Karpas-422 (cell line): Measurements from ENCODE around the gene MICAL3. TPM values are rescaled to one million over a fixed set of nuclear protein-coding genes. Genes with fewer than 3 reads are reported as not detected.
"Not testable (repeated sequence)": the region's sequence is repeated elsewhere in the genome, so short reads cannot be mapped to it uniquely, and the experiment has no call there.

Experiments used
- DNase-seq: peaks from one replicate; pipeline ENCODE4 v3.0.0-alpha.2; 2015
- H2AFZ ChIP-seq: fragments of 200-600 bp; sonication (generic); 2 replicates; pipeline ENCODE4 v1.6.1; 2014; ENCODE audit warnings: antibody characterized with exemption, low read length, mixed read lengths
- H3K27ac ChIP-seq: fragments of 200-600 bp; sonication (generic); 2 replicates; pipeline ENCODE4 v1.5.1; 2014; ENCODE audit warnings: mild to moderate bottlenecking, low read length, moderate library complexity
- H3K27me3 ChIP-seq: fragments of 200-600 bp; sonication (generic); 2 replicates; pipeline ENCODE4 v1.6.1; 2014; ENCODE audit warnings: low read length, mixed read lengths
- H3K36me3 ChIP-seq: fragments of 200-600 bp; sonication (generic); 2 replicates; pipeline ENCODE4 v1.6.1; 2014; ENCODE audit warnings: low read length, mixed read lengths; ENCODE audit not compliant: insufficient read depth
- H3K4me1 ChIP-seq: fragments of 200-600 bp; sonication (generic); 2 replicates; pipeline ENCODE4 v1.6.1; 2014; ENCODE audit warnings: mild to moderate bottlenecking, low read length, mixed read lengths
- H3K4me2 ChIP-seq: fragments of 200-600 bp; sonication (generic); 2 replicates; pipeline ENCODE4 v1.6.1; 2014; ENCODE audit warnings: low read length, low read depth, mild to moderate bottlenecking; ENCODE audit not compliant: poor library complexity, severe bottlenecking
- H3K4me3 ChIP-seq: fragments of 200-600 bp; sonication (generic); 2 replicates; pipeline ENCODE4 v1.5.1; 2014; ENCODE audit warnings: mild to moderate bottlenecking, antibody characterized with exemption, low read length, mixed read lengths
- H3K79me2 ChIP-seq: fragments of 200-600 bp; sonication (generic); 2 replicates; pipeline ENCODE4 v1.6.1; 2014; ENCODE audit warnings: mild to moderate bottlenecking, low read length, mixed read lengths
- H3K9ac ChIP-seq: fragments of 200-600 bp; sonication (generic); 2 replicates; pipeline ENCODE4 v1.6.0; 2014; ENCODE audit warnings: low read length
- H3K9me2 ChIP-seq: fragments of 200-600 bp; sonication (generic), shearing (Covaris generic); replicated peaks from 2 replicates; pipeline ENCODE4 v1.6.0; 2014; ENCODE audit warnings: mild to moderate bottlenecking, low read length, moderate library complexity; ENCODE audit not compliant: insufficient read depth
- H3K9me3 ChIP-seq: fragments of 300-700, 200-600 bp; sonication (generic); 2 replicates; pipeline ENCODE4 v1.6.1; 2014; ENCODE audit warnings: low read length, mixed read lengths
- H4K20me1 ChIP-seq: fragments of 200-600 bp; sonication (generic); 2 replicates; pipeline ENCODE4 v1.6.1; 2014; ENCODE audit warnings: mild to moderate bottlenecking, antibody characterized with exemption, low read length, low read depth; ENCODE audit not compliant: insufficient read depth
- total RNA-seq: library from RNA; depleted of rRNA; stranded (reverse); fragments of >200 nt; shearing (Covaris generic); gene quantifications from 2 replicates; pipeline ENCODE4 v1.2.3, GENCODE V29; 2014; ENCODE audit warnings: low replicate concordance

The MICAL3 gene
- total RNA-seq, 1 experiment from 2014 or later = 54.9 TPM

DNA sequence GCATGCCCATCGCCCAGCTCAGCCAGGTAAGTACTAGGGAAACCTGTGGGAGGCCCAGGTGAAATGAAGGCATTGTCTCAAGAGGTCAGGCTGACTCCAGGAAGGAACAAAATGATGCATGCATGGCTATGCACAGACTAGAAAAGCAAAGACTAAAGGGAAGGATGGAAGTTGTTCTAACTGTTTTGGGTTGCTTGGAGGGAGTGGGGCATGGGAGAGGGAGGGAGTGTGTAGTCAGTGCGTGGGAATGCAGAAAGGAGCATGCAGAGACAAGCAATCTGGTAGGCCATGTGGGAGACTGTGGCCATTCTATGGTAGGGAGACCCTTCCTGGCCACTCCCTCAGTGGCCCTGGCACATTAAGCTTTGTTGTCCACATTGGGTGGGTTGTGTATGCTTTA, 2.9 kb downstream of the MICAL3 start:
- H3K9me2 ChIP-seq = no peaks in the 10 kb centered on the region
- peak; percentile 40 for DNase-seq
- H4K20me1 ChIP-seq = no peaks in the 10 kb centered on the region
- H2AFZ ChIP-seq = no peak overlapping the region
- no peak overlapping the region for H3K4me2 ChIP-seq
- H3K9ac ChIP-seq = no peak overlapping the region
- no peaks in the 10 kb centered on the region for H3K36me3 ChIP-seq
- H3K79me2 ChIP-seq = no peaks in the 10 kb centered on the region
- no peak overlapping the region for H3K4me3 ChIP-seq
- peaks cover 24% of the 10 kb centered on the region for H3K4me1 ChIP-seq
- no peaks in the 10 kb centered on the region for H3K9me3 ChIP-seq
- H3K27me3 ChIP-seq = no peaks in the 10 kb centered on the region
- no peak overlapping the region for H3K27ac ChIP-seq

- H3K36me3 ChIP-seq, H3K4me3 ChIP-seq, H3K9ac ChIP-seq, H3K27ac ChIP-seq, H3K27me3 ChIP-seq, H2AFZ ChIP-seq, H3K9me3 ChIP-seq, H4K20me1 ChIP-seq, H3K9me2 ChIP-seq, H3K79me2 ChIP-seq, H3K4me2 ChIP-seq: not testable (repeated sequence)
- peaks cover 24% of the 10 kb centered on the region for H3K4me1 ChIP-seq
- DNase-seq = peak; percentile 40
Observed at GRCh38 chr22:18020743-18021142, 3.6 kb downstream of the MICAL3 start.

GRCh38 chr22:18013947-18014346, 10.4 kb downstream of the MICAL3 start:
- H3K9me3 ChIP-seq = no peaks in the 10 kb centered on the region
- H3K9me2 ChIP-seq = no peaks in the 10 kb centered on the region
- no peak overlapping the region for H3K4me3 ChIP-seq
- H3K4me1 ChIP-seq = peaks cover 12% of the 10 kb centered on the region
- no peaks in the 10 kb centered on the region for H3K36me3 ChIP-seq
- no peaks in the 10 kb centered on the region for H3K27me3 ChIP-seq
- no peak overlapping the region for H3K27ac ChIP-seq
- no peak overlapping the region for H3K4me2 ChIP-seq
- peak; percentile 29 for DNase-seq
- no peaks in the 10 kb centered on the region for H3K79me2 ChIP-seq
- H2AFZ ChIP-seq = no peak overlapping the region
- H4K20me1 ChIP-seq = no peaks in the 10 kb centered on the region
- no peak overlapping the region for H3K9ac ChIP-seq

GRCh38 chr22:18013436-18013835, 10.9 kb downstream of the MICAL3 start:
- Histone ChIP-seq H3K9me2 (no peaks in the 10 kb centered on the region), H3K27ac (no peak overlapping the region), H3K9me3 (no peaks in the 10 kb centered on the region), H2AFZ (no peak overlapping the region), H3K27me3 (no peaks in the 10 kb centered on the region), H3K9ac (no peak overlapping the region), H3K79me2 (no peaks in the 10 kb centered on the region), H3K4me1 (peaks cover 14% of the 10 kb centered on the region), H3K4me3 (no peak overlapping the region), H3K36me3 (no peaks in the 10 kb centered on the region), H3K4me2 (no peak overlapping the region), H4K20me1 (no peaks in the 10 kb centered on the region)
- DNase-seq = no peak

GRCh38 chr22:18012531-18012930, 11.8 kb downstream of the MICAL3 start:
- H3K9me3 ChIP-seq = no peaks in the 10 kb centered on the region
- H3K4me3 ChIP-seq = no peak overlapping the region
- H3K9ac ChIP-seq = no peak overlapping the region
- H3K4me1 ChIP-seq = peaks cover 17% of the 10 kb centered on the region
- H3K27ac ChIP-seq = no peak overlapping the region
- no peak overlapping the region for H3K4me2 ChIP-seq
- H3K79me2 ChIP-seq = no peaks in the 10 kb centered on the region
- no peak overlapping the region for H2AFZ ChIP-seq
- no peaks in the 10 kb centered on the region for H4K20me1 ChIP-seq
- H3K36me3 ChIP-seq = no peaks in the 10 kb centered on the region
- no peaks in the 10 kb centered on the region for H3K9me2 ChIP-seq
- DNase-seq = peak; percentile 16
- no peaks in the 10 kb centered on the region for H3K27me3 ChIP-seq

DNA sequence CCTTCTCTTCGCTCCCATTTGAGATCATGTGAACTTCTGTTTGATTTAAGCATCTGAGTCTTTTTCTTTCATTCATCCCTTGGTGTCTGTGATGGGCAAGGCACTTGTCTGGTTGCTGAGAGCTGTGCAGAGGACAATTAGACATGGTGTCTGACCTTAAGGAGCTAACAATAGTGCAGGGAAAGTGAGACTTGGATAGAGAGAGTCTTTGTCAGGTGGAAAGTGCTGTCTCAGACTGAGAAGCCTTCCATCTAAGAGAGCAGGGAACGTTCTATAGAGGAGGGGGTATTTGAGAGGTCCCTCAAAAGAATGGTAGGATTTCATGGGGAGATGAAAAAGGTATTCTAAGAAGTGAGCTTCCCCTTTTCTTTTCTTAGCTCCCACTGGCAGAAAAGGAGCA, 14.1 kb downstream of the MICAL3 start:
- Histone ChIP-seq H3K4me1 (peaks cover 27% of the 10 kb centered on the region), H4K20me1 (no peaks in the 10 kb centered on the region), H3K4me3 (no peak overlapping the region), H3K27ac (no peak overlapping the region), H3K79me2 (no peaks in the 10 kb centered on the region), H3K4me2 (no peak overlapping the region), H3K9me2 (no peaks in the 10 kb centered on the region), H2AFZ (no peak overlapping the region), H3K27me3 (no peaks in the 10 kb centered on the region), H3K9me3 (no peaks in the 10 kb centered on the region), H3K36me3 (no peaks in the 10 kb centered on the region), H3K9ac (no peak overlapping the region)
- peak; percentile 12 for DNase-seq

DNA sequence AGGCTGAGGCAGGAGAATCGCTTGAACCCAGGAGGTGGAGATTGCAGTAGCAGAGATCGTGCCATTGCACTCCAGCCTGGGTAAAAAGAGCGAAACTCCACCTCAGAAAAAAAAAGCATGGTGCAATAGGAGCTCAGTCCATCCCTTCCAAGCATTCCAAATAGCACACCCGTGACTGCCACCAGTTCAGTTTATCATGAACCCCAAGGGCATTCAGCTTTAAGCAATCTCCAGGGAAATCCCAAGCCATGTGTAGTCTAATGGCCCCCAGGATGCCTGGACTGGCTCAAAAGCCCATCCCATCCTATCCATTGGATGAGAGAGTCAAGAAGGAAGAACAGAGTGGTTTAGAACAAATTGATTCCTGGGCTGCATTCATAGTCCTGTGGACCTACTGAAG, 16.2 kb downstream of the MICAL3 start:
- H2AFZ ChIP-seq = no peak overlapping the region
- H3K27me3 ChIP-seq = no peaks in the 10 kb centered on the region
- no peak for DNase-seq
- no peak overlapping the region for H3K27ac ChIP-seq
- H3K9ac ChIP-seq = no peak overlapping the region
- no peaks in the 10 kb centered on the region for H3K9me3 ChIP-seq
- no peak overlapping the region for H3K4me2 ChIP-seq
- no peaks in the 10 kb centered on the region for H3K36me3 ChIP-seq
- peaks cover 33% of the 10 kb centered on the region for H3K4me1 ChIP-seq
- no peaks in the 10 kb centered on the region for H3K9me2 ChIP-seq
- peaks cover 2% of the 10 kb centered on the region; the same call in 1 of the 2 replicates for H3K79me2 ChIP-seq
- H3K4me3 ChIP-seq = no peak overlapping the region
- H4K20me1 ChIP-seq = no peaks in the 10 kb centered on the region

- H2AFZ ChIP-seq = peak overlapping the region; percentile 74; the same call in 1 of the 2 replicates
- H3K27ac ChIP-seq = peak overlapping the region; percentile 49
- H3K27me3 ChIP-seq = no peaks in the 10 kb centered on the region
- H3K9ac ChIP-seq = peak overlapping the region; percentile 43; the same call in 1 of the 2 replicates
- peaks cover 26% of the 10 kb centered on the region for H3K79me2 ChIP-seq
- H3K36me3 ChIP-seq = no peaks in the 10 kb centered on the region
- no peak overlapping the region for H3K4me3 ChIP-seq
- peak overlapping the region; percentile 18 for H3K4me2 ChIP-seq
- peaks cover 33% of the 10 kb centered on the region for H3K4me1 ChIP-seq
- DNase-seq = peak; percentile 56
- H3K9me2 ChIP-seq = no peaks in the 10 kb centered on the region
- no peaks in the 10 kb centered on the region for H3K9me3 ChIP-seq
- H4K20me1 ChIP-seq = peaks cover 2% of the 10 kb centered on the region; the same call in 1 of the 2 replicates
Observed at GRCh38 chr22:18005201-18005926, 19.0 kb downstream of the MICAL3 start.
